Stimulated activated CD4-positive, alpha-beta T cell treated with anti-CD3 and anti-CD28 coated beads, Interleukin-15, amount 100 ng/mL, for 48 hours (primary cell): ENCODE results near the gene PINK1.

Experiments
- DNase-seq, 2 donors: peaks; one replicate each; pipeline ENCODE4 v3.0.0-alpha.2; 2020; ENCODE audit warnings: low read depth in 2 of 2

Gene PINK1

DNA sequence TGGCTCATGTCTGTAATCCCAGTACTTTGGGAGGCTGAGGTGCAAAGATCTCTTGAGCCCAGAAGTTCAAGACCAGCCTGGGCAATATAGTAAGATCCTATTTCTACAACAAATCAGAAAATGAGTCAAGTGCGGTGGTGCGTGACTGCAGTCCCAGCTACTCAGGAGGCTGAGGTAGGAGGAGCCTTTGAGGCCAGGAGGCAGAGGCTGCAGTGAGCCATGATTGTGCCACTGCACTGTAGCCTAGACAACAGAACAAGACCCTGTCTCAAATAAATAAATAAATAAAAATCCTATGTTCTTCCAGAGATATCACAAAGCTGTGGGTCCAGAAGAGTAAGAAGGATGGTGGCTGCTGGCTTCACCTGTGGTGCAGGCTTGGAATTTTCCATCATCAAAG is 22.3 kb upstream of the PINK1 start:
- DNase-seq = no peak

DNA sequence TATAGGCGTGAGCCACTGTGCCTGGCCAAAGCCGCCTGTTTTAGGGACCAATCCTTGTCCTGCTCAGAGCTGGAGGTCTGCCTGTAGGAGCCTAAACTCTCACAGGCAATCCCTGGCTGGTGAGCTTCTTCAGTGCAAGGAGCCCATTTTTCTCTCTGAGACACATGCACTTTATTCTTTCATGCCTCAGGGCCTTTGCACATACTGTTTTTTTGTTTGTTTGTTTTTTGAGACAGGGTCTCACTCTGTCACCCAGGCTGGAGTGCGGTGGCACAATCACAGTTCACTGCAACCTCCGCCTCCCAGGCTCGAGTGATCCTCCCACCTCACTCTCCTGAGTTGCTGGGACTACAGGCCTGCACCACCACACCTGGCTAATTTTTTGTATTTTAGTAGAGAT is 21.6 kb upstream of the PINK1 start:
- DNase-seq = no peak

DNA sequence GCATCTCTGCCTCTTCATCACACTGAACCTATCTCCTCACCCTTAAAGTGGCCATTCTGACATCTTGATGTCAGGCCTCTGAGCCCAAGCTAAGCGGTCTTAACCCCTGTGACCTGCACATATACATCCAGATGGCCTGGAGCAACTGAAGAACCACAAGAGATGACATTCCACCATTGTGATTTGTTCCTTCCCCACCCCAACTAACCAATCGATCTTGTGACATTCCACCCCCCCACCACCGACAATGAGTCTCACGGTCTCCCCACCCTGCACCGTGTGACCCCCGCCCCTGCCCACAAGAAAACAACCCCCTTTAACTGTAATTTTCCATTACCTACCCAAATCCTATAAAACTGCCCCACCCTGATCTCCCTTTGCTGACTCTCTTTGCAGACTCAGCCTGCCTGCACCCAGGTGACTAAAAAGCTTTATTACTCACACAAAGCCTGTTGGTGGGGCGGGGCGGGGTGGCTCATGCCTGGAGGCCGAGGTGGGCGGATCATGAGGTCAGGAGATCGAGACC is 21.0 kb upstream of the PINK1 start:
- DNase-seq = no peak

- no peak for DNase-seq
These were observed 19.1 kb upstream of the PINK1 start for GRCh38 chr1:20614131-20614579.

GRCh38 chr1:20615946-20616846 is 17.1 kb upstream of the PINK1 start:
- DNase-seq = no peak

GRCh38 chr1:20616847-20617487 is 16.3 kb upstream of the PINK1 start:
- no peak for DNase-seq

GRCh38 chr1:20618550-20618949 is 14.7 kb upstream of the PINK1 start:
- DNase-seq = no peak

DNA sequence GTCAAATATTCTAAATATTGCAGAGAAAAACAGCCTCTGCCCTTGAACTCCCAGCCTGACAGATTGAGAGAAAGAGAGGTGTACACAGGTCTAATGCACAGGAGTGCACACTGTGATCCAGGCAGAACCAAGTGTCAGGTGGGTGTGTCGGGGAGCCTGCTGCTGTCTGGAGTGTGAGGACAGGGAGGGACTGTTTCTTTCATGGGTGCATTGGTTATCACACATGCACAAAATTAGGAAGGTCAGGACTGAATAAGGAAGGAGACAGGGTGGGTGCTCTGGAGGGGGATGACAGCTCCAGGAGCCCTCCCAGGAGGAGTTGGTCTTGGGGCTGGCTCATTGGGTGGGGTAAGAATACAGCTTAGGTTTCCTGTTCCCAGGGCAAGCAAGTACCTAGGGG is 13.3 kb upstream of the PINK1 start:
- no peak for DNase-seq

DNA sequence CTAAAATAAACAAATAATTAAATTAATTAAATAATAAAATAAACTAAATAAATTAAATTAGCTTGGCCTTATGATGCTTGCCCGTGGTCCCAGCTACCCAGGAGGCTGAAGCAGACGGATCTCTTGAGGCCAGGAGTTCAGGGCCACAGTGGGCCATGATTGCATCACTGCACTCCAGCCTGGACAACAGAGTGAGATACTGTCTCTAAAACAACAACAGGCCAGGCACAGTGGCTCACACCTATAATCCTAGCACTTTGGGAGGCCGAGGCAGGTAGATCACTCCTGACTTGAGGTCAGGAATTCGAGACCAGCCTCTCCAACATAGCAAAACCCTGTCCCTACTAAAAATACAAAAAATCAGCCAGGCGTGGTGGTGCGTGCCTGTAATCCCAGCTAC is 12.2 kb upstream of the PINK1 start:
- no peak for DNase-seq

- DNase-seq = no peak
These were observed 8.5 kb upstream of the PINK1 start for GRCh38 chr1:20624709-20625108.

GRCh38 chr1:20625176-20626097 is 7.8 kb upstream of the PINK1 start:
- DNase-seq = no peak

DNA sequence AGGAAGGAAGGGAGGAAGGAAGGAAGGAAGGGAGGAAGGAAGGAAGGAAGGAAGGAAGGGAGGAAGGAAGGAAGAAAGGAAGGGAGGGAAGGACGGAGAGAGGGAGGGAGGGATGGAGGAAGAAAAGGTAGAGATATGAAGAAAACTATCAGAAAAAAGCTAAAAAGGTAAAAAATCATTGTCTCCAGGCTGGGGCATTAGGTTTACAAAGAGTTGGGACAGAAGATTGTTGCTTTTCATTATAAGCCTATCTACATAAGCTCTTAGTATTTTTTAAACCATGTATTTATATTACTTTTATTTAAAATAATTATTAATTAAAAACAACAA is 7.2 kb upstream of the PINK1 start:
- DNase-seq = no peak

DNA sequence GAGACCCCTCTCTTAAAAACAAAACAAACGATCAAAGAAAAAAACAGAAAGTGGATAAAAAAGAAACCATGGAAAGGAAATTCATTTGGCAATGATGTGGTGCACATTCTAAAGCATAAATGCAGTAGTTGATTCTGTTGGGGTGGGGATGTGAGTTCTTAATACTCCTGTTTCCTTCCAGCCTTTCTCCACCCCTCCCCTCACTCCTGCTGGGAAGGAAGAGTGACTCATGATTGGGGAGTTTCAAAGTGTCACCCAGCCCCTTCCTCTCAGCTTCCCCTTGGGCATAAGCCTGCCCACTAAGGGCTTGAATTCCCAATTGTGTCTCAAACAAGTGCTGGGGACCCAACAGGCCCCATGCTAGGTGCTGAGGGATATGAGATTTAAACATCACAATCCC is 6.7 kb upstream of the PINK1 start:
- no peak for DNase-seq

GRCh38 chr1:20630729-20631128 is 2.5 kb upstream of the PINK1 start:
- no peak for DNase-seq

DNA sequence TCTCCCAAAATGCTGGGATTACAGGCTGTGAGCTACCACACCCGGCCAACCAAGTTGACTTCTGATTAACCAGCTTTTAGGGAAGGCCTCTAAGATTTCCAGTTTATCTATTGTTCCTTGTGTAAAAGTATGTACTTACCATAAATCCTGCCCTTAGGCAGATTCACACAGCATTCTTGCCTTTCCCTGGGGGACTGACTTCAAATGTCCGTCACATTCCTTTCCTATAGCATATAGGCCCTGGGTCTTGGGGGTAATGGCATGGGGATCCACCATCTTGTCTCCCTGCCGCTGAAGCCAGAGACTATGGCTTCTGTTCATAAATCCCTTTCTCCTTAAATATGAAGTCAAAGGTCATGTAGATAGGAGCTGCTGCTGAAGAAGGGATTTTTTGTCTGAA is 872 bp upstream of the PINK1 start:
- no peak for DNase-seq

DNA sequence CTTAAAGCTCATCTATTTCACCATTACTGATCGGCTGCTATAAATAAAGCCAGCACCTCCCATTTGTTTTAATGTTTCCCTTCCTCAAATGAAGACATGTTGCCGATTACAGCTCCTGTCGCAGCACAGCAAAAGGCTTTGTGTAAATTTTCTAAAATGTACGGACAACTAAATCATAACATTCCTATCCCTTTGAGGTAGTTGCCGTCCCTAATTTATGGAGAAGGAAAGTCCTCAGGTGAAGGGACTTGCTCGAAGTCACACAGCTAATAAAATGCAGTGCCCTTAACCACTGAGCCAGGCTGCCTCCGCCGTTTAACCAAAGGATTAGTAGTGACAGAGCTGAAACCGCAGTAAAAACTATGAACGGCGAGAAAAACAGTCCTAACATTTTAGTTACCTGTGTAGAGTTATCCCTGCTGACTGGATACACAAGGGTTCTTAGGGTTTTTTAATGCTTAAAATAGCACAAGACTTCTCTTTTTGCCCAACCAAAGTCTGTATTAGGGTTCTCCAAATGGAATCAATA is 871 bp downstream of the PINK1 start:
- DNase-seq = no peak

DNA sequence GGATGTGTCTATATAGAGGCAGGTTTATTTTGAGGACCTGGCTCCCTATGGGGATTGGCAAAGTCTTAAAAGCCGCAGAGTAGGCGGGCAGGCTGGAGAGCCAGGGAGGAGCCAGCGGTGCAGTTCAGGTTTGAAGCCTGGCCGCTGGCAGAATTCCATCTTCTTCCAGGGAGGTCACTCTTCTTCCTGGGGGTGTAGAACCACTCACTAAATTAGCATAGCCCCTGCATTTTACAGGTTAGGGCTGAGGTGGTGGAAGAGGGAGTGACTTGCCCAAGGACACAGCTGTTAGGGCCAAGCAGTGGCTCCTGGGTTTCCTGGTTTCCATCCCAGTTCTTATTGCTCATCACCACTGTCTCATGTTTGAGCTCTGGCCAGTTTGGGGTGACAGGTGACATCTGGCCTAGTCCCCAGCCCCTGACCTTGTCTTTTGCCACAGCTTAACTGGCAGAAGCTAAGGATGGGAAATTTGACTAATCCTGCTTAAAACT is 1.4 kb downstream of the PINK1 start:
- no peak for DNase-seq

- no peak for DNase-seq
These were observed 3.6 kb downstream of the PINK1 start for GRCh38 chr1:20636785-20637347.

DNA sequence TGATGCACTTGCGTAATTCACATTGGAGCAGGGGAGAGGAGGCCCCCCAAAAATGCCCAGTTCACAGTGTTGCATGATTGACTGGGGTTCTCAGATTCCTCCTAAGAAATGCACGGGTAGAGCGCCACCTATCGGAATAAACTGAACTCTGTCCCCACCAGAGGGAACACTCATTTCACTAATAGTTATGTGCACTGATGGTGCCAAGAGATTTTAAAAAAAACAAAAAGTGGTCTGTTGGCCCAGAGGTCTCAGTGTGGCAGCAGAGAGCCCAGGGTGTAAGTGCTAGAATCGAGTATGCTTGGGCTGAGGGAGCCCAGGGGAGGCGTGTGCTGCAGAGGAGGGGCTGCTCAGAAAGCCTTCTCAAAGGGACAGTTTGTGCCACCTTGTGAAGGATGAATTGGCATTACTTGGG is 6.9 kb downstream of the PINK1 start:
- DNase-seq = peak in 1 of 2 donors; percentile 46

- DNase-seq = no peak
These were observed 8.7 kb downstream of the PINK1 start for GRCh38 chr1:20641975-20642374.

DNA sequence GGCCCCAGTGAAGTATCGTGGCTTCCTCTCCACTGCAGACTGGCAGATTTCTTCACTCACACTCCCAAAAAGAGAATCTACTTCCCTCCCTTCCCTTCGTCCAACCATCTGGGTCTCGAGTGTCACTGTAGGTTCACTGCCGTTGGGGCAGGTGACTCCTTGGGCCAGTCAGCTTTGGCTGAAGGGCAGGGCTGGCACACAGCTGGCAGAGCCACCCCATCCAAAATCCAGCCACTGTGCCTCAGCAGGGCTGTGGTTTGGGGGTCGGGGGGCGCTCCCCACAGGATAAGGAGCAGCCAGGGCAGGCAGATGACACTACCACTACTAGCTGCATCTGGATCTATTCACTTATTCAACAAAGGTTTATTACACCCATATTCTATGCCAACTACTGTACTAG is 9.8 kb downstream of the PINK1 start:
- DNase-seq = no peak
